Measurements from ENCODE around the gene CCT6A.
A peak's percentile ranks its signal among the peaks of the same experiment; 100 is the strongest.
"Not testable (repeated sequence)": the region's sequence is repeated elsewhere in the genome, so short reads cannot be mapped to it uniquely, and the experiment has no call there.

The CCT6A gene

GRCh38 chr7:56105508-56105907 lies 53.9 kb downstream of the CCT6A start:
- in situ Hi-C loops (cut with MboI; ENCODE audit: low pct_unique_long_range_greater_than_20kb, low sequenced_read_pairs, unreplicated experiment), result no loop called here

DNA sequence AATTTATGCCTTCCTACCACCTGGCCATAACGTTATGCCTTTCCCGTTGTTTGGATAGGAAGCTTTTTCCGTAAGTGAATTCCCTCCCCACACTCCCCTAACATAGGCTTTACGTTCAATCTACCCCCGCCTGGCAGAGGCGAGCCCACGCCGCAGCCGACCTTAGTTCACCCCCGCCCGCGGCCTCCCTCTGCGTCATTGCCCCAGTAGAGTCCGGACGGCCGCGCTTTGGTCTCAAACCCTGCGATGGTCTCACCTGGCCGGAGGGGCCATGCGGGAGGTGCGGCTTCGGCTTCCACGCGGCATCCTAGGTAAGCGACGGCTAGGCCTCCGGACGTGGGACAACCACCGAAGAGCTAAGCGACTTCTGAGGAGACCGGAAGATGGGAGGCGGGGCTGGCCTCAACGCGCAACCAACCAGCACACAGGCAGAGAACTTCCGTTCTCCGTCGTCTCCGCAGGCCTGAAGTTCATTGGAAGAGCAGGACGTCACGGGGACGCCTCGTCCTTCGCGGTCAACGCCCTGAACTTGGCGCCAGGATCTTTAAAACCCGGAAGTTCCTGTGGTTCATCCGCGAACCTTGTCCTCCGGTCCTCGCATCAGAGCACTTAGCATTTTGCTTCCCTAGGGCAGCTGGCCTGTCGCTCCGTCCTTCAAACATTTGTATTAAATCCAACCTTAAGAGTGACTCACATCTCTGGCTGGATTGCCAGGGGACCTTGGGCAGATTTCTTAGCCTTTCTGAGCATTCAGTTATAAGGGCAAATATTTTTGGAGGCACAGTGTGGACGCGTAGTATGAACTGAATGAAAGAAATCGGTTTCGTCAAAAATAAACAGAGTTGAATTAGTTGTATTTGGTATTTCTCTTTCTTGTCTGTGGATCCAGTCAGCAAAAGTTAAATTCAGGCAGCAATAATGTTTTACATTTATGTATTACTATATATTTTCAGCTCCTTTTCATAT lies 54.8 kb downstream of the CCT6A start, which contains the start of gene CHCHD2:
Gene CHCHD2, minus strand, starts transcription at position 369 of the 966 bp plus-strand sequence. Its CDS starts 63 bp downstream, at position 306.
- no peak for TF ChIP-seq CTCF (IDR thresholded peaks at IDR 0.05; ENCODE audit: extremely low read depth, insufficient read depth, missing control alignments)
- DNase-seq (ENCODE audit: low spot score), result peak; percentile 96
- in situ Hi-C loops (cut with MboI; ENCODE audit: low pct_unique_long_range_greater_than_20kb, low sequenced_read_pairs, unreplicated experiment), result no loop called here

More at GRCh38 chr7:56105508-56105907, 53.9 kb downstream of the CCT6A start:
- no peak for DNase-seq (ENCODE audit: low spot score)
- TF ChIP-seq CTCF (IDR thresholded peaks at IDR 0.05; ENCODE audit: extremely low read depth, insufficient read depth, missing control alignments), result no peak

- in situ Hi-C loops (cut with MboI; ENCODE audit: low pct_unique_long_range_greater_than_20kb, low sequenced_read_pairs, unreplicated experiment), result no loop called here
- TF ChIP-seq CTCF (IDR thresholded peaks at IDR 0.05; ENCODE audit: extremely low read depth, insufficient read depth, missing control alignments), result no peak
- DNase-seq (ENCODE audit: low spot score), result no peak
Measured at GRCh38 chr7:56107954-56108258, 56.3 kb downstream of the CCT6A start.

DNA sequence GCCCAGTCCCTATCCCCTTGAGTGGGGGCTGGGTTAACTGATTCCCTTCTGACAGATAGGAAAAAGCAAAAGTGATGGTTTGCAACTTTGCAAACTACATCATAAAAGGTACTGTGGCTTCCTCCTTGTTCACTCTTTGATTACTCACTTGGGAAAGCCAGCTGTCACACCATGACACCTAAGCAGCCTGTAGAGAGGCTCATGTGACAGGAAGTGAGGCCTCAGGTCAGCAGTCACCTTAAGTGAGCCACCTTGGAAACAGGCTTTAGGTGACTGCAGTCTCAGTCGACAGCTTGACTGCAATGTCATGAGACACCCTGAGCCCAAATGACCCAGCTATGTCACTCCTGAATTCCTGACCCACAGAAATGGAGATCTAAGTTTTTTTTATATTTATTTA lies 59.0 kb downstream of the CCT6A start:
- DNase-seq (ENCODE audit: low spot score), result no peak
- in situ Hi-C loops (cut with MboI; ENCODE audit: low pct_unique_long_range_greater_than_20kb, low sequenced_read_pairs, unreplicated experiment), result no loop called here
- TF ChIP-seq CTCF (IDR thresholded peaks at IDR 0.05; ENCODE audit: extremely low read depth, insufficient read depth, missing control alignments), result no peak

- in situ Hi-C loops (cut with MboI; ENCODE audit: low pct_unique_long_range_greater_than_20kb, low sequenced_read_pairs, unreplicated experiment); DNase-seq (ENCODE audit: low spot score): not testable (repeated sequence)
Measured at GRCh38 chr7:56112244-56112643, 60.7 kb downstream of the CCT6A start.
